Subcutaneous adipose tissue (tissue), 4 donors: ENCODE results near the gene CRB2. TPM values are rescaled to one million over a fixed set of nuclear protein-coding genes. Genes with fewer than 3 reads are reported as not detected.

Source experiments
- total RNA-seq, 4 donors: library from RNA; depleted of rRNA; stranded (reverse); fragments of >200 nt; gene quantifications; one replicate each; pipeline ENCODE4 v1.1.0, GENCODE V29; 2016
- TF ChIP-seq, protein P1 (sequence below): fragments of 450-650 bp; IDR thresholded peaks from one replicate; pipeline ENCODE4 v1.5.1; 2016; ENCODE audit warnings: low read depth, mild to moderate bottlenecking, control low read depth, antibody characterized with exemption, moderate library complexity

Gene CRB2
- total RNA-seq, 4 donors from 2014 or later = 0.33 TPM; not detected in 3

- TF ChIP-seq, protein P1, sequence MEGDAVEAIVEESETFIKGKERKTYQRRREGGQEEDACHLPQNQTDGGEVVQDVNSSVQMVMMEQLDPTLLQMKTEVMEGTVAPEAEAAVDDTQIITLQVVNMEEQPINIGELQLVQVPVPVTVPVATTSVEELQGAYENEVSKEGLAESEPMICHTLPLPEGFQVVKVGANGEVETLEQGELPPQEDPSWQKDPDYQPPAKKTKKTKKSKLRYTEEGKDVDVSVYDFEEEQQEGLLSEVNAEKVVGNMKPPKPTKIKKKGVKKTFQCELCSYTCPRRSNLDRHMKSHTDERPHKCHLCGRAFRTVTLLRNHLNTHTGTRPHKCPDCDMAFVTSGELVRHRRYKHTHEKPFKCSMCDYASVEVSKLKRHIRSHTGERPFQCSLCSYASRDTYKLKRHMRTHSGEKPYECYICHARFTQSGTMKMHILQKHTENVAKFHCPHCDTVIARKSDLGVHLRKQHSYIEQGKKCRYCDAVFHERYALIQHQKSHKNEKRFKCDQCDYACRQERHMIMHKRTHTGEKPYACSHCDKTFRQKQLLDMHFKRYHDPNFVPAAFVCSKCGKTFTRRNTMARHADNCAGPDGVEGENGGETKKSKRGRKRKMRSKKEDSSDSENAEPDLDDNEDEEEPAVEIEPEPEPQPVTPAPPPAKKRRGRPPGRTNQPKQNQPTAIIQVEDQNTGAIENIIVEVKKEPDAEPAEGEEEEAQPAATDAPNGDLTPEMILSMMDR = no peak
Measured at GRCh38 chr9:123380852-123381705, 25.1 kb downstream of the CRB2 start.

DNA sequence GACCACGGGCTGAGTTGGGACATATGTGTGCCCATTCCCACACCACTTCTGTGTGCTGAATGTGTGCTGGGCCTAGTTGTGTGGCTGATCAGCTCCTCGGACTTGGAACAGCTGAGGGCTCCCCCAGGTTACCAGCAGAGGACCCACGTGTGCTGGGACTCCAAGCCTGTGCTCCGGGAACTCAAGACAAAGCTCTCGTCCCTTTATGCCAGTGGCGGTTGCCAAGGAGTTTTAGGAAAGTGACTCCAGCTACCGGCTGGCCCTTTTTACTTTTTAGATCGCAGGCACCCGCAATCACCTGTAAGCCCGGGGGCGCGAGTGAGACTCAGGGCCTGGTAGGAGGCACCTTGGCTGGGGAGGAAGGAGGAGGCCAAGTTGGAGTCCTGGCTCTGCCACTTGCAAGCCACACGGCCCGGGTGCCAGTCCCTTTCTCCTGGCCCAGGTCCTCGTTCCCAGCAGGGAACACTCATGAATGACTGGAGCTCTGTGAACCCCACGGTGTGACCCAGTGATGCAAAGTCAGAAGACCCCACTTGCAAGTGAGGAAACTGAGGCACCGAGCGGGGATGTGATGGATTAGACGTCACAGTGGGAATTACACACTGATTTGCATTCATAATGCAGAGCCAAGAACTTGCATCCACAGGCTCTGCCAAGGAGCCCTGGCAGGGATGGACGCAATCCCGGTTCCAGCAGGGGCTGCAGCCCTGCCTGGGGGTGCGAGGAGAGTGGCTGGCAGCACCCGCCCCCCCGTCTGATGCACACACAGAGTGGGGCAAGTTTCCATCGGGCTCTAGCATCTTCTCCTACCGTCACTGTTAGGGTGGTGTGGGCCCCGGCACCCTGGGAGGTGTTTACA lies 26.9 kb downstream of the CRB2 start:
- TF ChIP-seq, protein P1 = no peak

GRCh38 chr9:123383512-123384170 lies 27.6 kb downstream of the CRB2 start:
- TF ChIP-seq, protein P1 = no peak

GRCh38 chr9:123387686-123388085 lies 31.7 kb downstream of the CRB2 start:
- TF ChIP-seq, protein P1 = no peak

DNA sequence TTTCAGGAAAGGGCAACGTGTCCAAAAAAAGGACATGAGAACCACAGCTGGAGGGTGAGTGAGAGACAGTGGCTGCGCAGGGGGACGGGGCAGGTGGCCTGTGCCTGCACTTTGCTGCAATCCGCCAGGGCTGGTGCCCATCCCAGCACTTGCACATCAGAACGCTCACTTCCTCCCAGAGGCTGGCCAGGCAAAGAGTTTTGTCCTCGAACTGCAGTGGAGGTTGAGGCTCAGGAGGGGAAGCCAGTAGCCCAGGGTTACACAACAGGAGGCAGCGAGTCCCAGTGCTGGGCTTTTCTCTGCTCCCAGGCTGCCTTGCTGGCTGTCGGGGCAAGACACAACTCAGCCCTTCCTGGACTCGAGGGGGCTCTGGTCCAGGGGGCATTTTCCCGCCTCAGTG lies 33.1 kb downstream of the CRB2 start:
- TF ChIP-seq, protein P1 = no peak

DNA sequence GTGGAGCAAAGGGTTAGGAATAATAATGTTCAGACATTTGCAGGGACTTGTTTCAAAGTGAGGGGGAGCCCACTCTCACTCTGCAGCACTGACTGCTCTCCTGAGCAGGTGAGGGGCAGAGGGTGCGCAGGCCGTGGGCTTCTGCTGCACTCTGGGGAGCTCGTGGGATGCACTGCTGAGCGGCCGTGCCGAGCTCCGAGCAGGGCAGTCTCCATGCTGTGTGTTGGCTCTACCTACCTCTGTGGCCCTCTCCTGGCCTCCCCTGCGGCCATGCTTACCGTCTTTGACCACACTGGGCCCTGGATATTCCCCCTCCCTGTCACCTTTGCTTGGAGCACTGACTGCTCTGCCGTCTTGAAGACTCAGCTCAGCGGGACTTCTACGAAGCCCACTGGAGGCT lies 33.7 kb downstream of the CRB2 start:
- TF ChIP-seq, protein P1 = no peak
